Activated naive CD8-positive, alpha-beta T cell treated with anti-CD3 and anti-CD28 coated beads, Interleukin-2, amount 50 U/mL, for 16 hours (primary cell): ENCODE results near the gene SLC41A2.

Experiments used
- DNase-seq: peaks from one replicate; pipeline ENCODE4 v3.0.0-alpha.2; 2020; ENCODE audit warnings: low read depth, low spot score

SLC41A2 gene

GRCh38 chr12:104930388-104931326 lies 27.4 kb downstream of the SLC41A2 start:
- no peak for DNase-seq

- no peak for DNase-seq
Measured at GRCh38 chr12:104929977-104930376, 28.1 kb downstream of the SLC41A2 start.

- DNase-seq, result no peak
Measured at GRCh38 chr12:104929368-104929767, 28.7 kb downstream of the SLC41A2 start.

GRCh38 chr12:104928036-104928745 lies 29.9 kb downstream of the SLC41A2 start:
- no peak for DNase-seq

- DNase-seq, result no peak
Measured at GRCh38 chr12:104925501-104925900, 32.6 kb downstream of the SLC41A2 start.

- DNase-seq, result no peak
Measured at GRCh38 chr12:104921340-104921739, 36.8 kb downstream of the SLC41A2 start.

GRCh38 chr12:104911942-104912341 lies 46.1 kb downstream of the SLC41A2 start:
- DNase-seq, result no peak

- no peak for DNase-seq
Measured at GRCh38 chr12:104910196-104910840, 47.8 kb downstream of the SLC41A2 start.

- no peak for DNase-seq
Measured at GRCh38 chr12:104909761-104910160, 48.3 kb downstream of the SLC41A2 start.
